NB4 (cell line): ENCODE data around the gene AP3S2.

ENCODE experiments used
- DNase-seq: peaks from one replicate; pipeline ENCODE4 v3.0.0; 2010; ENCODE audit warnings: low read depth
- H3K4me3 ChIP-seq: one replicate; pipeline ENCODE4 v1.5.1; 2011; ENCODE audit warnings: mild to moderate bottlenecking, low read depth, low read length, moderate library complexity
- CTCF ChIP-seq: IDR thresholded peaks from one replicate; pipeline ENCODE4 v1.5.1; 2012; ENCODE audit warnings: low read depth, low read length
- MAX ChIP-seq: IDR thresholded peaks from 2 replicates; pipeline ENCODE4 v1.6.1; 2011; ENCODE audit warnings: low read depth, low read length
- MYC ChIP-seq: IDR thresholded peaks from 2 replicates; pipeline ENCODE4 v1.6.1; 2011; ENCODE audit warnings: low read depth, low read length
- POLR2A ChIP-seq: IDR thresholded peaks from 2 replicates; pipeline ENCODE4 v1.6.1; 2011; ENCODE audit warnings: mild to moderate bottlenecking; ENCODE audit not compliant: insufficient read length; ENCODE audit errors: extremely low read depth

AP3S2 gene

GRCh38 chr15:89908226-89908625, 14.4 kb upstream of the AP3S2 start:
- no peak for TF ChIP-seq MAX
- TF ChIP-seq MYC, result no peak
- TF ChIP-seq CTCF, result no peak
- no peak for TF ChIP-seq POLR2A
- no peak for DNase-seq
- no peak overlapping the region for H3K4me3 ChIP-seq

GRCh38 chr15:89907289-89907688, 13.5 kb upstream of the AP3S2 start:
- H3K4me3 ChIP-seq, result no peak overlapping the region
- TF ChIP-seq POLR2A (no peak), MAX (no peak), MYC (no peak), CTCF (no peak)
- no peak for DNase-seq

- DNase-seq, result no peak
- no peak for TF ChIP-seq CTCF
- TF ChIP-seq MAX, result no peak
- TF ChIP-seq MYC, result no peak
- TF ChIP-seq POLR2A, result no peak
- H3K4me3 ChIP-seq, result no peak overlapping the region
Observed at GRCh38 chr15:89905846-89906378, 12.1 kb upstream of the AP3S2 start.

GRCh38 chr15:89904519-89904918, 10.7 kb upstream of the AP3S2 start:
- H3K4me3 ChIP-seq, result no peak overlapping the region
- no peak for TF ChIP-seq MAX
- TF ChIP-seq CTCF, result no peak
- no peak for TF ChIP-seq MYC
- TF ChIP-seq POLR2A, result no peak
- no peak for DNase-seq

GRCh38 chr15:89903858-89904130, 10.0 kb upstream of the AP3S2 start:
- no peak for DNase-seq
- no peak for TF ChIP-seq CTCF
- no peak for TF ChIP-seq MAX
- no peak for TF ChIP-seq MYC
- TF ChIP-seq POLR2A, result no peak
- H3K4me3 ChIP-seq, result no peak overlapping the region

- no peak overlapping the region for H3K4me3 ChIP-seq
- no peak for DNase-seq
- TF ChIP-seq CTCF (no peak), POLR2A (no peak), MAX (no peak), MYC (no peak)
Observed at GRCh38 chr15:89903015-89903857, 9.4 kb upstream of the AP3S2 start.
